ENCODE data around the gene AVEN. TPM values are rescaled to one million over a fixed set of nuclear protein-coding genes. Genes with fewer than 3 reads are reported as not detected.

AVEN gene
- polyA plus RNA-seq, 3 donors: 2.3 to 4.8 (median 3.4) TPM

- 97% methylated on average over 3 of the region's 9 CpGs for WGBS (ENCODE audit: insufficient coverage)
- no peak overlapping the region for H3K4me3 Mint-ChIP-seq
- Histone ChIP-seq H3K9ac (ENCODE audit: insufficient read depth, low read length, poor library complexity, severe bottlenecking) (no peak overlapping the region), H3K27me3 (ENCODE audit: control insufficient read depth in 2 of 2, insufficient read depth in 2 of 2, low read length in 2 of 2) (no peaks in the 10 kb centered on the region), H4K20me1 (ENCODE audit: insufficient read depth, low read length) (no peaks in the 10 kb centered on the region), H3K4me3 (replicated peaks in 1 of 3; ENCODE audit: low read depth in 2 of 3, low read length in 3 of 3) (no peak overlapping the region), H3K27ac (ENCODE audit: low read depth in 1 of 2, low read length in 2 of 2) (no peak overlapping the region), H3K79me2 (ENCODE audit: insufficient read depth, low read length) (no peaks in the 10 kb centered on the region), H3K9me3 (replicated peaks in 1 of 2; ENCODE audit: control insufficient read depth in 1 of 2, insufficient read depth in 1 of 2, low read length in 2 of 2) (no peaks in the 10 kb centered on the region), H3K4me1 (ENCODE audit: control insufficient read depth in 1 of 2, insufficient read depth in 2 of 2, low read length in 2 of 2) (no peaks in the 10 kb centered on the region), H3K4me2 (replicated peaks; ENCODE audit: extremely low read depth, low read length, poor library complexity, severe bottlenecking) (no peak overlapping the region), H3K36me3 (replicated peaks in 1 of 2; ENCODE audit: control insufficient read depth in 1 of 2, insufficient read depth in 2 of 2, low read length in 2 of 2) (no peaks in the 10 kb centered on the region), H2AFZ (ENCODE audit: insufficient read depth, low read depth, low read length, poor library complexity, severe bottlenecking) (no peak overlapping the region)
- H3K36me3 Mint-ChIP-seq: no peaks in the 10 kb centered on the region
- peaks cover 0 to 4% (median 0%) of the 10 kb centered on the region in 7 donors for H3K9me3 Mint-ChIP-seq
- intact Hi-C loops (cut with micrococcal nuclease): no loop called here
- no peaks in the 10 kb centered on the region for H3K4me1 Mint-ChIP-seq
- TF ChIP-seq, protein P1, sequence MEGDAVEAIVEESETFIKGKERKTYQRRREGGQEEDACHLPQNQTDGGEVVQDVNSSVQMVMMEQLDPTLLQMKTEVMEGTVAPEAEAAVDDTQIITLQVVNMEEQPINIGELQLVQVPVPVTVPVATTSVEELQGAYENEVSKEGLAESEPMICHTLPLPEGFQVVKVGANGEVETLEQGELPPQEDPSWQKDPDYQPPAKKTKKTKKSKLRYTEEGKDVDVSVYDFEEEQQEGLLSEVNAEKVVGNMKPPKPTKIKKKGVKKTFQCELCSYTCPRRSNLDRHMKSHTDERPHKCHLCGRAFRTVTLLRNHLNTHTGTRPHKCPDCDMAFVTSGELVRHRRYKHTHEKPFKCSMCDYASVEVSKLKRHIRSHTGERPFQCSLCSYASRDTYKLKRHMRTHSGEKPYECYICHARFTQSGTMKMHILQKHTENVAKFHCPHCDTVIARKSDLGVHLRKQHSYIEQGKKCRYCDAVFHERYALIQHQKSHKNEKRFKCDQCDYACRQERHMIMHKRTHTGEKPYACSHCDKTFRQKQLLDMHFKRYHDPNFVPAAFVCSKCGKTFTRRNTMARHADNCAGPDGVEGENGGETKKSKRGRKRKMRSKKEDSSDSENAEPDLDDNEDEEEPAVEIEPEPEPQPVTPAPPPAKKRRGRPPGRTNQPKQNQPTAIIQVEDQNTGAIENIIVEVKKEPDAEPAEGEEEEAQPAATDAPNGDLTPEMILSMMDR (IDR thresholded peaks at IDR 0.05): no peak
- H3K27me3 Mint-ChIP-seq (ENCODE audit: low read depth in 3 of 3): peaks cover 0 to 1% (median 0%) of the 10 kb centered on the region in 3 donors
- DNase-seq: no peak
- no peak overlapping the region for H3K27ac Mint-ChIP-seq
Observed at GRCh38 chr15:33994005-33994615, 44.9 kb downstream of the AVEN start.

DNA sequence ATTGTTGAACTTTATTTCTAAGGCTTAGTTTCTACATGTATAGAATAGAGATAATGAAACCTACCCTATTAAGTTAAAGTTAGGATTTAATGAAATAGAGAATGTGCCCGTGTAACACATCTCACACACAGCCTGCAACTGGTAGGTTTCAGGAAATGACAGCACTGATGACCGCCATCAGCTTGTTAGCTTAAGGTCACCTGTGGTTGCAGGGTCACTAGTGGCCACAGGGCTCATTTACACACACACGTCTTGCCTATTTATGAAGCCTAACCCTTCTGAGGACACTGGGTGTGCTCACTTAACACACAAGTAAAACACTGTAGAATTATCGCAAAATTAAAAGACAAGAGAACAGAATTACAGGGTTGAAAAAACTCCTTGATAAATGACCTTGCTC lies 50.6 kb downstream of the AVEN start:
- 93% methylated on average over 3 of the region's 4 CpGs for WGBS (ENCODE audit: insufficient coverage)
- H3K27me3 Mint-ChIP-seq (ENCODE audit: low read depth in 3 of 3): peaks cover 0 to 1% (median 0%) of the 10 kb centered on the region in 3 donors
- no peak overlapping the region for H3K4me3 Mint-ChIP-seq
- Histone ChIP-seq H2AFZ (ENCODE audit: insufficient read depth, low read depth, low read length, poor library complexity, severe bottlenecking) (no peak overlapping the region), H3K4me3 (replicated peaks in 1 of 3; ENCODE audit: low read depth in 2 of 3, low read length in 3 of 3) (no peak overlapping the region), H3K27ac (ENCODE audit: low read depth in 1 of 2, low read length in 2 of 2) (no peak overlapping the region), H3K9ac (ENCODE audit: insufficient read depth, low read length, poor library complexity, severe bottlenecking) (no peak overlapping the region), H3K4me2 (replicated peaks; ENCODE audit: extremely low read depth, low read length, poor library complexity, severe bottlenecking) (no peak overlapping the region), H3K36me3 (replicated peaks in 1 of 2; ENCODE audit: control insufficient read depth in 1 of 2, insufficient read depth in 2 of 2, low read length in 2 of 2) (no peaks in the 10 kb centered on the region), H3K27me3 (ENCODE audit: control insufficient read depth in 2 of 2, insufficient read depth in 2 of 2, low read length in 2 of 2) (no peaks in the 10 kb centered on the region), H3K4me1 (ENCODE audit: control insufficient read depth in 1 of 2, insufficient read depth in 2 of 2, low read length in 2 of 2) (no peaks in the 10 kb centered on the region), H3K9me3 (replicated peaks in 1 of 2; ENCODE audit: control insufficient read depth in 1 of 2, insufficient read depth in 1 of 2, low read length in 2 of 2) (no peaks in the 10 kb centered on the region), H4K20me1 (ENCODE audit: insufficient read depth, low read length) (no peaks in the 10 kb centered on the region), H3K79me2 (ENCODE audit: insufficient read depth, low read length) (no peaks in the 10 kb centered on the region)
- no peak overlapping the region for H3K27ac Mint-ChIP-seq
- H3K9me3 Mint-ChIP-seq: peaks cover 0 to 4% (median 0%) of the 10 kb centered on the region in 7 donors
- no peak for DNase-seq
- TF ChIP-seq, protein P1 (IDR thresholded peaks at IDR 0.05): no peak
- no peaks in the 10 kb centered on the region for H3K4me1 Mint-ChIP-seq
- intact Hi-C loops (cut with micrococcal nuclease): no loop called here
- no peaks in the 10 kb centered on the region for H3K36me3 Mint-ChIP-seq
